Sigmoid colon (tissue), 3 donors: ENCODE measurements around the gene KLHDC7B.

Experiments used
- POLR2A ChIP-seq, 2 donors: fragments of 450-650 bp; IDR thresholded peaks; one replicate each; pipeline ENCODE4 v1.6.1; 2016; ENCODE audit warnings: antibody characterized with exemption in 2 of 2, mild to moderate bottlenecking in 2 of 2, moderate library complexity in 2 of 2
- TF ChIP-seq, protein P1 (sequence below), 4 experiments: fragments of 450-650 bp in 3 of 4; fragments of 200-600 bp in 1 of 4; IDR thresholded peaks; one replicate each; pipeline ENCODE4 v1.5.1; 2016 to 2019; ENCODE audit warnings: antibody characterized with exemption in 4 of 4, mild to moderate bottlenecking in 3 of 4, moderate library complexity in 2 of 4

- TF ChIP-seq POLR2A (IDR thresholded peaks at IDR 0.05), result no peak
- TF ChIP-seq, protein P1, sequence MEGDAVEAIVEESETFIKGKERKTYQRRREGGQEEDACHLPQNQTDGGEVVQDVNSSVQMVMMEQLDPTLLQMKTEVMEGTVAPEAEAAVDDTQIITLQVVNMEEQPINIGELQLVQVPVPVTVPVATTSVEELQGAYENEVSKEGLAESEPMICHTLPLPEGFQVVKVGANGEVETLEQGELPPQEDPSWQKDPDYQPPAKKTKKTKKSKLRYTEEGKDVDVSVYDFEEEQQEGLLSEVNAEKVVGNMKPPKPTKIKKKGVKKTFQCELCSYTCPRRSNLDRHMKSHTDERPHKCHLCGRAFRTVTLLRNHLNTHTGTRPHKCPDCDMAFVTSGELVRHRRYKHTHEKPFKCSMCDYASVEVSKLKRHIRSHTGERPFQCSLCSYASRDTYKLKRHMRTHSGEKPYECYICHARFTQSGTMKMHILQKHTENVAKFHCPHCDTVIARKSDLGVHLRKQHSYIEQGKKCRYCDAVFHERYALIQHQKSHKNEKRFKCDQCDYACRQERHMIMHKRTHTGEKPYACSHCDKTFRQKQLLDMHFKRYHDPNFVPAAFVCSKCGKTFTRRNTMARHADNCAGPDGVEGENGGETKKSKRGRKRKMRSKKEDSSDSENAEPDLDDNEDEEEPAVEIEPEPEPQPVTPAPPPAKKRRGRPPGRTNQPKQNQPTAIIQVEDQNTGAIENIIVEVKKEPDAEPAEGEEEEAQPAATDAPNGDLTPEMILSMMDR (IDR thresholded peaks at IDR 0.05), result no peak
Observed at GRCh38 chr22:50503475-50504145, 42.1 kb upstream of the KLHDC7B start.
